RWPE1 (cell line): ENCODE results near the gene SACM1L.
"Not testable (repeated sequence)": the region's sequence is repeated elsewhere in the genome, so short reads cannot be mapped to it uniquely, and the experiment has no call there.

Experiments used
- CTCF ChIA-PET: fragments of 350-600 bp; sonication (Branson Sonifier 250); formaldehyde crosslinking; extraction: SDS; loops from one replicate; lab custom pipeline; 2021; lab: Yijun Ruan, JAX
- POLR2A ChIA-PET: fragments of 400-600 bp; formaldehyde crosslinking; extraction: SDS; loops from one replicate; lab custom pipeline; 2020; ENCODE audit warnings: antibody characterized with exemption; ENCODE audit not compliant: low non-redundant PET; lab: Yijun Ruan, JAX
- DNase-seq: peaks from one replicate; pipeline ENCODE4 v3.0.0; 2012; ENCODE audit warnings: low spot score
- H3K27ac ChIP-seq: fragments of 450-650 bp; 2 replicates; pipeline ENCODE4 v1.5.1; 2017
- TF ChIP-seq, protein P1 (sequence below): fragments of 450-650 bp; conservative IDR thresholded peaks from 2 replicates; pipeline ENCODE4 v1.5.1; 2017; ENCODE audit warnings: low read depth, mild to moderate bottlenecking

SACM1L gene

GRCh38 chr3:45753095-45753494 lies 63.9 kb downstream of the SACM1L start:
- DNase-seq, result no peak
- TF ChIP-seq, protein P1, sequence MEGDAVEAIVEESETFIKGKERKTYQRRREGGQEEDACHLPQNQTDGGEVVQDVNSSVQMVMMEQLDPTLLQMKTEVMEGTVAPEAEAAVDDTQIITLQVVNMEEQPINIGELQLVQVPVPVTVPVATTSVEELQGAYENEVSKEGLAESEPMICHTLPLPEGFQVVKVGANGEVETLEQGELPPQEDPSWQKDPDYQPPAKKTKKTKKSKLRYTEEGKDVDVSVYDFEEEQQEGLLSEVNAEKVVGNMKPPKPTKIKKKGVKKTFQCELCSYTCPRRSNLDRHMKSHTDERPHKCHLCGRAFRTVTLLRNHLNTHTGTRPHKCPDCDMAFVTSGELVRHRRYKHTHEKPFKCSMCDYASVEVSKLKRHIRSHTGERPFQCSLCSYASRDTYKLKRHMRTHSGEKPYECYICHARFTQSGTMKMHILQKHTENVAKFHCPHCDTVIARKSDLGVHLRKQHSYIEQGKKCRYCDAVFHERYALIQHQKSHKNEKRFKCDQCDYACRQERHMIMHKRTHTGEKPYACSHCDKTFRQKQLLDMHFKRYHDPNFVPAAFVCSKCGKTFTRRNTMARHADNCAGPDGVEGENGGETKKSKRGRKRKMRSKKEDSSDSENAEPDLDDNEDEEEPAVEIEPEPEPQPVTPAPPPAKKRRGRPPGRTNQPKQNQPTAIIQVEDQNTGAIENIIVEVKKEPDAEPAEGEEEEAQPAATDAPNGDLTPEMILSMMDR, result no peak
- ChIA-PET POLR2A (no interaction called here), CTCF (no interaction called here)
- no peak overlapping the region for H3K27ac ChIP-seq

DNA sequence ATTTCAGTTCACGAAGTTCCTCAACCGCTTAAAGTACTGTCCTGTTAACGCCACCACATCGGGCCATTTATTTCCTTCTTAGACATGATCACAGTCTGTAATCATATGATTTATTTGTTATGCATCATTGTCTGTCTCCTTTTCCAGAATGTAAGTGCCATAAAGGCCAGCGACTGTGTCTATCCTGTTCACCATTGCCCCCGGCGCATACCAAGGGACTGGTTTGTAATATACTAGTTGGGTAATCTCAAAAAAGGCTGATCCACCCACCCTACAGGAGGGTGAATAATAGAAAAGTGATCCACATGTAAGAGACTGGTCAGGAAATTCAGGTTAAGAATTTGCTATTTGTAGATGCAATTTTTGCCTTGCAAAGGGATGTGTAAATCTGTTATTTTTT lies 65.3 kb downstream of the SACM1L start:
- no peak overlapping the region for H3K27ac ChIP-seq
- CTCF ChIA-PET, result interaction anchor here (0.6 kb wide), 1 partner anchor 324 kb away, joined by 3 read pairs; no protein-coding TSS in a partner anchor
- TF ChIP-seq, protein P1, result no peak
- no peak for DNase-seq
- POLR2A ChIA-PET, result no interaction called here

- ChIA-PET POLR2A (no interaction called here), CTCF (no interaction called here)
- no peak overlapping the region for H3K27ac ChIP-seq
- TF ChIP-seq, protein P1, result no peak
- DNase-seq, result no peak
These were observed 66.9 kb downstream of the SACM1L start for GRCh38 chr3:45756055-45756454.

GRCh38 chr3:45757141-45757540 lies 67.9 kb downstream of the SACM1L start:
- DNase-seq, POLR2A ChIA-PET, CTCF ChIA-PET, H3K27ac ChIP-seq: not testable (repeated sequence)

- CTCF ChIA-PET, result no interaction called here
- no peak for DNase-seq
- POLR2A ChIA-PET, result no interaction called here
- TF ChIP-seq, protein P1, result no peak
- H3K27ac ChIP-seq, result no peak overlapping the region
These were observed 69.7 kb downstream of the SACM1L start for GRCh38 chr3:45758871-45759270.

DNA sequence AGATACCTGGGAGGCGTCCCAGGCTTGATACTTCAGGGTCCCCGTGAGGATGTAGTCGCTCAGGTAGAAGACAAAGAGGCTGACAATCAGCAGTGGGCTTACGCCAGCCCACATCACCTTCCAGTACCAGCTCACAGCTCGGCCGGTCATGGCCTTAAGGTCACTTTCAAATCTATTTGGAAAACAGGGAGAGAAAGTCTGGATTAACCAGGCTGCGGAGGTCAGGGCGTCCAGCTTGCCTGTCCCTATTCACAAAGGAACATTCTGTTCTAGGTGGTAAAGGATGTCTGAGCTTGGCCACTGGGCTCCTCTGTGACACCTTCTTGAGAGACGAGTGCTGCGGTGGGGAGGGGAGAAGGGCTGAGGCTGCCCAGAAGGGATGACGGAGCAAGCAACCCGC lies 70.7 kb downstream of the SACM1L start:
- H3K27ac ChIP-seq, result no peak overlapping the region
- POLR2A ChIA-PET, result no interaction called here

DNA sequence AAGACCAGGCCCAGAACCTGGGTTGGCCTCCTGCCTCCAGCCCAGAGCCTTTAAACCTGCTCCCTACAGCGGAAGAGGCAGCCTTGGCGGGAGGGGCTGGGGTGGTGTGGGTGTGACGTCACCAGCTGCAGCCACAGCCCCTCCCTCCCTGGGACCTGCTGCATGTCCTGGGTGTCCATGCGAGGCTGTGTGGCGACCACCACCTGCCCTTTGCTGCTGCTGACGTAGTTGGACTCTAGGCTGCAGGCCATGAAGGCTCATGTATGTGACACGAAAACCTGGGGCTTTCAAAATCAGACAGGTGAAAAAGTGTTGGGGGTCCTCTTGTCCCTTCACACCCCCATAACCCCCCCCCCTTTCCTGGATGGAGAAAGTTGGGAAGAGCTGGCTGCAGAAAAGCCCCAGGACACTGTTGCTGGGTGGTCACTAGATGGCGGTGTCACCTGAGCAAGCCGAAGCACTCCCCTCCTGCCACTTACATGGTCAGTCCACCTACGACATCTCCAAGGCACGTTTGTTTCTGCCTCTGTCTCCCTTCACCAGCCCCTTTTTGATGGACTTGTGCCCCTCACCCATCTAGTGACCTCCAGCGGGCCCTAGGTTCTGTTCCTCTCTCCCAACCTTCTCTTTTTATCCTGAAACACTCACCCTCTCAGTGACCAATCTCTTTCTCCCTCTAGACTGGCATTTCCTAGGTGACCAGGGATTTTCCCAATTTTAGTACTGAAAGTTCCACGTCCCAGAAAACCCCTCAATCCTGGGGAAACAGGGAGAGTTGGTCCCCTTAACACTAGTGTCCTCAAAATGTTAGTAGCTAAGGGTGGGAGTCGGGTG lies 71.9 kb downstream of the SACM1L start:
- H3K27ac ChIP-seq, result no peak overlapping the region
- TF ChIP-seq, protein P1, result peak; percentile 86
- POLR2A ChIA-PET, result no interaction called here
- DNase-seq, result peak; percentile 72
- CTCF ChIA-PET, result interaction anchor here (0.6 to 1.0 kb wide), 6 partner anchors 9 to 246 kb away, joined by 3 to 5 read pairs (median 3); no protein-coding TSS in a partner anchor

More for the DNA sequence above, 70.7 kb downstream of the SACM1L start:
- CTCF ChIA-PET, result no interaction called here
- TF ChIP-seq, protein P1, result no peak
- DNase-seq, result no peak
